Esophagus muscularis mucosa (tissue), 4 donors: ENCODE measurements around the gene KRT82. TPM values are rescaled to one million over a fixed set of nuclear protein-coding genes. Genes with fewer than 3 reads are reported as not detected.

ENCODE experiments used
- DNase-seq: peaks from one replicate; pipeline ENCODE4 v3.0.0-alpha.2; 2017; ENCODE audit errors: extremely low spot score
- H3K27ac ChIP-seq, 4 donors: fragments of 200-600 bp; sonication (generic); replicated peaks in 1 of 4; 1 replicate in 3 of 4; 2 replicates in 1 of 4; pipeline ENCODE4 v1.5.1; 2016 to 2019; ENCODE audit warnings: mild to moderate bottlenecking in 1 of 4
- H3K27me3 ChIP-seq, 4 donors: fragments of 200-600 bp; sonication (generic); one replicate each; pipeline versions ENCODE4 v1.5.1 to v1.6.0; 2016 to 2019
- H3K36me3 ChIP-seq, 4 donors: fragments of 200-600 bp; sonication (generic); one replicate each; pipeline ENCODE4 v1.5.1; 2016 to 2019
- H3K4me1 ChIP-seq, 4 donors: fragments of 200-600 bp; sonication (generic); one replicate each; pipeline ENCODE4 v1.5.1; 2016 to 2019
- H3K4me3 ChIP-seq, 4 donors: fragments of 200-600 bp; sonication (generic); 1 replicate in 2 of 4; 2 replicates in 2 of 4; pipeline ENCODE4 v1.5.1; 2016 to 2019; ENCODE audit warnings: mild to moderate bottlenecking in 4 of 4, moderate library complexity in 1 of 4
- H3K9me3 ChIP-seq, 4 donors: fragments of 200-600 bp; sonication (generic); 1 replicate in 3 of 4; 2 replicates in 1 of 4; pipeline ENCODE4 v1.5.1; 2016 to 2019
- CTCF ChIP-seq, 3 experiments: fragments of 200-600 bp in 2 of 3; fragments of 450-650 bp in 1 of 3; sonication (generic) in 2 of 3; IDR thresholded peaks; one replicate each; pipeline ENCODE4 v1.5.1; 2017 to 2019; ENCODE audit warnings: antibody characterized with exemption in 3 of 3, mild to moderate bottlenecking in 2 of 3, moderate library complexity in 1 of 3
- EP300 ChIP-seq: sonication (generic); formaldehyde crosslinking; IDR thresholded peaks from one replicate; pipeline ENCODE4 v1.6.1; 2017; ENCODE audit warnings: antibody characterized with exemption
- POLR2A ChIP-seq: fragments of 450-650 bp; IDR thresholded peaks from one replicate; pipeline ENCODE4 v1.6.1; 2017; ENCODE audit warnings: antibody characterized with exemption, moderate library complexity, mild to moderate bottlenecking, low read depth
- POLR2AphosphoS5 ChIP-seq, 2 donors: sonication (generic); formaldehyde crosslinking; IDR thresholded peaks; one replicate each; pipeline ENCODE4 v1.6.1; 2017; ENCODE audit warnings: antibody characterized with exemption in 2 of 2
- WGBS: methylation state at CpG from one replicate; pipeline ENCODE4 v1.1.5; 2018; 5-methylcytosine and 5-hydroxymethylcytosine counted together
- intact Hi-C: fragments of 100-400 bp; cut with DNase I; formaldehyde crosslinking; loops from one replicate; pipeline ENCODE4 v1.15.1; 2023
- total RNA-seq, 4 donors: library from RNA; depleted of rRNA; stranded (reverse); fragments of >200 nt; gene quantifications; one replicate each; pipeline versions ENCODE4 v1.1.0 to v1.2.1, GENCODE V29; 2016

Gene KRT82
- total RNA-seq, 4 donors from 2014 or later = not detected

- H3K27ac ChIP-seq = peak overlapping the region; percentile 25 to 66 (median 38)
- 65% methylated on average over 12 of the region's 12 CpGs for WGBS
- H3K4me1 ChIP-seq = peaks cover 0 to 18% (median 13%) of the 10 kb centered on the region in 4 donors
- peak; percentile 95 for DNase-seq
- no peak for TF ChIP-seq EP300
- no peak for TF ChIP-seq POLR2AphosphoS5 (IDR thresholded peaks at IDR 0.05)
- TF ChIP-seq CTCF (IDR thresholded peaks at IDR 0.05) = no peak
- no peak for TF ChIP-seq POLR2A
- intact Hi-C loops = loop anchor here (5.0 to 10.0 kb wide), 4 partner anchors 136 to 614 kb away; partner anchors contain the start of gene KRT74
- no peaks in the 10 kb centered on the region for H3K36me3 ChIP-seq
- H3K27me3 ChIP-seq = no peaks in the 10 kb centered on the region
- H3K9me3 ChIP-seq = no peaks in the 10 kb centered on the region
- no peak overlapping the region for H3K4me3 ChIP-seq
Observed at GRCh38 chr12:52370926-52371608, 35.1 kb downstream of the KRT82 start.

DNA sequence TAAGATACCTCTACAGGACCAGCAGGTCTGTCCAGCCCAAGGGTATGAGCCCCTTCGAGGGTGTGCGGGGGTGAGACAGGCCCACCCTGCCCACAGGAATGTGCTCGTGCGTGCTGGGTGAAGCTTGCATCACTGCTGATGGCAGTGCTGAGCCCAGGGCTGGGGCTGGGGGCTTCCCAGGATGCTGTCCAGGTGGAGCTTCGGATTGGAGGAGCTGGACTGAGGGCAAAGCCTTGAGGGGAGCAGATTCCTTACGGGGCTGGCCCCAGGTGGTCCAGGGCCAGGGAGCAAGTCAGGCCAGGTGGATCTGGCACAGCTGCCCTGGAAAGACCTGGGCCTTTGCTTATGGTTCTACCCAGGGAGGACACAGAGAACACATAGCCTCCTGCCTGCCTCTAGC, 36.3 kb downstream of the KRT82 start:
- WGBS = 82% methylated on average over 2 of the region's 6 CpGs

GRCh38 chr12:52369211-52369610, 36.9 kb downstream of the KRT82 start:
- Histone ChIP-seq H3K36me3 (no peaks in the 10 kb centered on the region), H3K4me1 (peaks cover 0 to 18% (median 13%) of the 10 kb centered on the region in 4 donors), H3K27ac (no peak overlapping the region), H3K9me3 (no peaks in the 10 kb centered on the region), H3K4me3 (no peak overlapping the region), H3K27me3 (no peaks in the 10 kb centered on the region)
- intact Hi-C loops = no loop called here
- DNase-seq = no peak
- WGBS = 96% methylated on average over 3 of the region's 3 CpGs
- no peak for TF ChIP-seq CTCF (IDR thresholded peaks at IDR 0.05)
- TF ChIP-seq POLR2AphosphoS5 (IDR thresholded peaks at IDR 0.05) = no peak

More for the DNA sequence above, 36.3 kb downstream of the KRT82 start:
- intact Hi-C loops = loop anchor here (5.0 to 10.0 kb wide), 4 partner anchors 137 to 615 kb away; partner anchors contain the start of gene KRT74
- Histone ChIP-seq H3K27me3 (no peaks in the 10 kb centered on the region), H3K27ac (no peak overlapping the region), H3K4me3 (no peak overlapping the region), H3K4me1 (peaks cover 0 to 18% (median 13%) of the 10 kb centered on the region in 4 donors), H3K36me3 (no peaks in the 10 kb centered on the region), H3K9me3 (no peaks in the 10 kb centered on the region)
- DNase-seq = no peak
- no peak for TF ChIP-seq POLR2AphosphoS5 (IDR thresholded peaks at IDR 0.05)
- no peak for TF ChIP-seq POLR2A
- TF ChIP-seq CTCF (IDR thresholded peaks at IDR 0.05) = no peak
- no peak for TF ChIP-seq EP300

- H3K4me3 ChIP-seq = no peak overlapping the region
- peaks cover 0 to 18% (median 13%) of the 10 kb centered on the region in 4 donors for H3K4me1 ChIP-seq
- no peaks in the 10 kb centered on the region for H3K27me3 ChIP-seq
- no peak overlapping the region for H3K27ac ChIP-seq
- no peaks in the 10 kb centered on the region for H3K9me3 ChIP-seq
- no peaks in the 10 kb centered on the region for H3K36me3 ChIP-seq
- intact Hi-C loops = no loop called here
- TF ChIP-seq POLR2AphosphoS5 (IDR thresholded peaks at IDR 0.05) (no peak), CTCF (IDR thresholded peaks at IDR 0.05) (no peak), EP300 (no peak), POLR2A (no peak)
- WGBS = 87% methylated on average over 2 of the region's 3 CpGs
- no peak for DNase-seq
Observed at GRCh38 chr12:52368508-52368907, 37.6 kb downstream of the KRT82 start.

- intact Hi-C loops = no loop called here
- TF ChIP-seq POLR2AphosphoS5 (IDR thresholded peaks at IDR 0.05) (no peak), EP300 (no peak), POLR2A (no peak), CTCF (IDR thresholded peaks at IDR 0.05) (no peak)
- no peaks in the 10 kb centered on the region for H3K9me3 ChIP-seq
- DNase-seq = no peak
- H3K4me3 ChIP-seq = no peak overlapping the region
- H3K27me3 ChIP-seq = no peaks in the 10 kb centered on the region
- H3K27ac ChIP-seq = no peak overlapping the region
- peaks cover 0 to 18% (median 13%) of the 10 kb centered on the region in 4 donors for H3K4me1 ChIP-seq
- H3K36me3 ChIP-seq = no peaks in the 10 kb centered on the region
- WGBS = 90% methylated on average over 6 of the region's 6 CpGs
Observed at GRCh38 chr12:52367876-52368275, 38.3 kb downstream of the KRT82 start.
